Fibroblast of lung (primary cell): ENCODE results near the gene NR5A1.

ENCODE experiments used
- EZH2 ChIP-seq: IDR thresholded peaks from 2 replicates; pipeline ENCODE4 v1.5.1; 2012; ENCODE audit warnings: low read length, control low read depth, mild to moderate bottlenecking; ENCODE audit errors: missing control alignments
- TF ChIP-seq, protein P1 (sequence below), 2 donors: IDR thresholded peaks in 1 of 2; conservative IDR thresholded peaks in 1 of 2; 1 replicate in 1 of 2; 2 replicates in 1 of 2; pipeline ENCODE4 v1.5.1; 2011 to 2012; ENCODE audit warnings: low read length in 2 of 2, control low read depth in 1 of 2, inconsistent platforms in 1 of 2, low read depth in 1 of 2, mild to moderate bottlenecking in 1 of 2

GRCh38 chr9:124447297-124447661 lies 59.9 kb downstream of the NR5A1 start:
- TF ChIP-seq, protein P1, sequence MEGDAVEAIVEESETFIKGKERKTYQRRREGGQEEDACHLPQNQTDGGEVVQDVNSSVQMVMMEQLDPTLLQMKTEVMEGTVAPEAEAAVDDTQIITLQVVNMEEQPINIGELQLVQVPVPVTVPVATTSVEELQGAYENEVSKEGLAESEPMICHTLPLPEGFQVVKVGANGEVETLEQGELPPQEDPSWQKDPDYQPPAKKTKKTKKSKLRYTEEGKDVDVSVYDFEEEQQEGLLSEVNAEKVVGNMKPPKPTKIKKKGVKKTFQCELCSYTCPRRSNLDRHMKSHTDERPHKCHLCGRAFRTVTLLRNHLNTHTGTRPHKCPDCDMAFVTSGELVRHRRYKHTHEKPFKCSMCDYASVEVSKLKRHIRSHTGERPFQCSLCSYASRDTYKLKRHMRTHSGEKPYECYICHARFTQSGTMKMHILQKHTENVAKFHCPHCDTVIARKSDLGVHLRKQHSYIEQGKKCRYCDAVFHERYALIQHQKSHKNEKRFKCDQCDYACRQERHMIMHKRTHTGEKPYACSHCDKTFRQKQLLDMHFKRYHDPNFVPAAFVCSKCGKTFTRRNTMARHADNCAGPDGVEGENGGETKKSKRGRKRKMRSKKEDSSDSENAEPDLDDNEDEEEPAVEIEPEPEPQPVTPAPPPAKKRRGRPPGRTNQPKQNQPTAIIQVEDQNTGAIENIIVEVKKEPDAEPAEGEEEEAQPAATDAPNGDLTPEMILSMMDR (conservative IDR thresholded peaks at IDR 0.05 in 1 of 2, IDR thresholded peaks at IDR 0.05 in 1 of 2; ENCODE audit: low read depth in 1 of 2, low read length in 2 of 2), result no peak
- no peak for TF ChIP-seq EZH2
